ENCODE data around the gene GBGT1. TPM values are rescaled to one million over a fixed set of nuclear protein-coding genes. Genes with fewer than 3 reads are reported as not detected.

Gene GBGT1
- polyA plus RNA-seq, 1 of the 3 experiments (the other 2 are of a cell fraction): 0.51 TPM

DNA sequence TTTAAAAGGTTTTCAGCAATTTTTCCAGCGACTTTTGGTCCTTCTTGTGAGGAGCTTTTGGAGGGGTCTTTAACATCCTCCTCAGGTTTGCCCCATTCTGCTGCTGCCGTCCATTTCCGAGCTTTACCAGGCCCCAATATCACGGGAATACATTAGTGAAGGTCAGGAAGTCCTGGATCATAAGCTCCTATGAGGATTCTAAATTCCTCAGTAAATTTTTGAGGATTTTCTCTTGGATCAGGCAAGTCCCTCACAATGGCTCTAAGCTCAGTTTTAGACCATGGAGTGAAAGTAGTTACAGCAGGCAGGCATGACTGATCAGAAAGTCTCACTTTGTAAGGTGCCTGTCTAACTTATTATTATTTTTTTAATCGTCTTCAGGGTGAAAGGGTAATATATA is 17.2 kb upstream of the GBGT1 start (continued):
- TF ChIP-seq SMC3 (IDR thresholded peaks at IDR 0.05; ENCODE audit: low read depth, low read length) (no peak), RCOR1 (IDR thresholded peaks at IDR 0.05; ENCODE audit: low read length) (no peak), TCF12 (IDR thresholded peaks at IDR 0.05) (no peak), FOSL2 (IDR thresholded peaks at IDR 0.05; ENCODE audit: borderline replicate concordance, low read depth) (no peak), NFIC (IDR thresholded peaks at IDR 0.05; ENCODE audit: borderline replicate concordance) (no peak), MXI1 (IDR thresholded peaks at IDR 0.05; ENCODE audit: low read depth, low read length) (no peak), RAD21 (IDR thresholded peaks at IDR 0.05; ENCODE audit: low read length) (no peak)

DNA sequence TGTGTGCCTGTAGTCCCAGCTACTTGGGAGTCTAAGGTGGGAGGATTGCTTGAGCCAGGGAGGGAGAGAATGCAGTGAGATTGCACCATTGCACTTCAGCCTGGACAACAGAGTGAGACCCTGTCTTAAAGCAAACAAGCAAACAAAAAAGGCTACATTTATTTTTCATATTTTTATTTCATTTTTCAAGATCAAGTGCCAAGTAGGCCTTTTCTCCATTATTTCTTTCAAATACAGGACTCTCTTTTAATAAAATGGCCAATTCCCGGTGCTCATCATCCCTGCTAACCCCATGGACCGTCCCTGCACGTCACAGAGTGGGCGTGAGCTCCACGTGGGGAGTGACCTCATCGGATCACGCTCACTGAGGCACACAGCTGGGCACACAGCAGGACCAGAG is 9.3 kb upstream of the GBGT1 start:
- TF ChIP-seq TEAD4 (IDR thresholded peaks at IDR 0.05; ENCODE audit: borderline replicate concordance, insufficient read depth) (no peak), SMC3 (IDR thresholded peaks at IDR 0.05; ENCODE audit: low read depth, low read length) (no peak), EZH2phosphoT487 (IDR thresholded peaks at IDR 0.05; ENCODE audit: borderline replicate concordance, low read depth) (no peak), JUND (IDR thresholded peaks at IDR 0.05) (no peak), GABPA (IDR thresholded peaks at IDR 0.05; ENCODE audit: low read depth) (no peak), NFIC (IDR thresholded peaks at IDR 0.05; ENCODE audit: borderline replicate concordance) (no peak), CHD2 (IDR thresholded peaks at IDR 0.05; ENCODE audit: low read length, partially characterized antibody) (no peak), FOSL2 (IDR thresholded peaks at IDR 0.05; ENCODE audit: borderline replicate concordance, low read depth) (no peak), RXRA (IDR thresholded peaks at IDR 0.05; ENCODE audit: borderline replicate concordance, low read depth) (no peak), RAD21 (IDR thresholded peaks at IDR 0.05; ENCODE audit: low read length) (no peak), RFX5 (IDR thresholded peaks at IDR 0.05; ENCODE audit: low read length) (no peak), RCOR1 (IDR thresholded peaks at IDR 0.05; ENCODE audit: low read length) (no peak), FOXJ3 (CRISPR knock-in tag; IDR thresholded peaks at IDR 0.05) (no peak)
- TF ChIP-seq, protein P1, sequence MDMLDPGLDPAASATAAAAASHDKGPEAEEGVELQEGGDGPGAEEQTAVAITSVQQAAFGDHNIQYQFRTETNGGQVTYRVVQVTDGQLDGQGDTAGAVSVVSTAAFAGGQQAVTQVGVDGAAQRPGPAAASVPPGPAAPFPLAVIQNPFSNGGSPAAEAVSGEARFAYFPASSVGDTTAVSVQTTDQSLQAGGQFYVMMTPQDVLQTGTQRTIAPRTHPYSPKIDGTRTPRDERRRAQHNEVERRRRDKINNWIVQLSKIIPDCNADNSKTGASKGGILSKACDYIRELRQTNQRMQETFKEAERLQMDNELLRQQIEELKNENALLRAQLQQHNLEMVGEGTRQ (IDR thresholded peaks at IDR 0.05; ENCODE audit: borderline replicate concordance, low read depth, low read length): no peak
- TF ChIP-seq, protein P2, sequence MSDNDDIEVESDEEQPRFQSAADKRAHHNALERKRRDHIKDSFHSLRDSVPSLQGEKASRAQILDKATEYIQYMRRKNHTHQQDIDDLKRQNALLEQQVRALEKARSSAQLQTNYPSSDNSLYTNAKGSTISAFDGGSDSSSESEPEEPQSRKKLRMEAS (IDR thresholded peaks at IDR 0.05; ENCODE audit: low read depth): no peak
- TF ChIP-seq, protein P3, sequence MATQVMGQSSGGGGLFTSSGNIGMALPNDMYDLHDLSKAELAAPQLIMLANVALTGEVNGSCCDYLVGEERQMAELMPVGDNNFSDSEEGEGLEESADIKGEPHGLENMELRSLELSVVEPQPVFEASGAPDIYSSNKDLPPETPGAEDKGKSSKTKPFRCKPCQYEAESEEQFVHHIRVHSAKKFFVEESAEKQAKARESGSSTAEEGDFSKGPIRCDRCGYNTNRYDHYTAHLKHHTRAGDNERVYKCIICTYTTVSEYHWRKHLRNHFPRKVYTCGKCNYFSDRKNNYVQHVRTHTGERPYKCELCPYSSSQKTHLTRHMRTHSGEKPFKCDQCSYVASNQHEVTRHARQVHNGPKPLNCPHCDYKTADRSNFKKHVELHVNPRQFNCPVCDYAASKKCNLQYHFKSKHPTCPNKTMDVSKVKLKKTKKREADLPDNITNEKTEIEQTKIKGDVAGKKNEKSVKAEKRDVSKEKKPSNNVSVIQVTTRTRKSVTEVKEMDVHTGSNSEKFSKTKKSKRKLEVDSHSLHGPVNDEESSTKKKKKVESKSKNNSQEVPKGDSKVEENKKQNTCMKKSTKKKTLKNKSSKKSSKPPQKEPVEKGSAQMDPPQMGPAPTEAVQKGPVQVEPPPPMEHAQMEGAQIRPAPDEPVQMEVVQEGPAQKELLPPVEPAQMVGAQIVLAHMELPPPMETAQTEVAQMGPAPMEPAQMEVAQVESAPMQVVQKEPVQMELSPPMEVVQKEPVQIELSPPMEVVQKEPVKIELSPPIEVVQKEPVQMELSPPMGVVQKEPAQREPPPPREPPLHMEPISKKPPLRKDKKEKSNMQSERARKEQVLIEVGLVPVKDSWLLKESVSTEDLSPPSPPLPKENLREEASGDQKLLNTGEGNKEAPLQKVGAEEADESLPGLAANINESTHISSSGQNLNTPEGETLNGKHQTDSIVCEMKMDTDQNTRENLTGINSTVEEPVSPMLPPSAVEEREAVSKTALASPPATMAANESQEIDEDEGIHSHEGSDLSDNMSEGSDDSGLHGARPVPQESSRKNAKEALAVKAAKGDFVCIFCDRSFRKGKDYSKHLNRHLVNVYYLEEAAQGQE (IDR thresholded peaks at IDR 0.05; ENCODE audit: low read depth, low read length): no peak
- TF ChIP-seq, protein P4, sequence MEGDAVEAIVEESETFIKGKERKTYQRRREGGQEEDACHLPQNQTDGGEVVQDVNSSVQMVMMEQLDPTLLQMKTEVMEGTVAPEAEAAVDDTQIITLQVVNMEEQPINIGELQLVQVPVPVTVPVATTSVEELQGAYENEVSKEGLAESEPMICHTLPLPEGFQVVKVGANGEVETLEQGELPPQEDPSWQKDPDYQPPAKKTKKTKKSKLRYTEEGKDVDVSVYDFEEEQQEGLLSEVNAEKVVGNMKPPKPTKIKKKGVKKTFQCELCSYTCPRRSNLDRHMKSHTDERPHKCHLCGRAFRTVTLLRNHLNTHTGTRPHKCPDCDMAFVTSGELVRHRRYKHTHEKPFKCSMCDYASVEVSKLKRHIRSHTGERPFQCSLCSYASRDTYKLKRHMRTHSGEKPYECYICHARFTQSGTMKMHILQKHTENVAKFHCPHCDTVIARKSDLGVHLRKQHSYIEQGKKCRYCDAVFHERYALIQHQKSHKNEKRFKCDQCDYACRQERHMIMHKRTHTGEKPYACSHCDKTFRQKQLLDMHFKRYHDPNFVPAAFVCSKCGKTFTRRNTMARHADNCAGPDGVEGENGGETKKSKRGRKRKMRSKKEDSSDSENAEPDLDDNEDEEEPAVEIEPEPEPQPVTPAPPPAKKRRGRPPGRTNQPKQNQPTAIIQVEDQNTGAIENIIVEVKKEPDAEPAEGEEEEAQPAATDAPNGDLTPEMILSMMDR (IDR thresholded peaks at IDR 0.05): no peak
- Histone ChIP-seq H3K9me2 (no peaks in the 10 kb centered on the region), H3F3A (replicated peaks; ENCODE audit: insufficient read depth) (no peaks in the 10 kb centered on the region), H3K9me3 (no peaks in the 10 kb centered on the region), H3K79me2 (ENCODE audit: insufficient read depth) (no peaks in the 10 kb centered on the region), H3K4me3 (ENCODE audit: low read depth in 2 of 2, low read length in 1 of 2) (no peak overlapping the region), H3K4me2 (no peak overlapping the region), H3K36me3 (replicated peaks in 1 of 2; ENCODE audit: control insufficient read depth in 1 of 2, insufficient read depth in 2 of 2, low read length in 1 of 2) (no peaks in the 10 kb centered on the region), H4K20me1 (ENCODE audit: insufficient read depth) (no peaks in the 10 kb centered on the region), H3K4me1 (ENCODE audit: control insufficient read depth in 1 of 2, insufficient read depth in 2 of 2, low read depth in 1 of 2, low read length in 1 of 2) (no peaks in the 10 kb centered on the region), H3K27me3 (ENCODE audit: insufficient read depth) (peaks cover 46% of the 10 kb centered on the region), H2AFZ (ENCODE audit: low read depth) (no peak overlapping the region), H3K27ac (ENCODE audit: low read depth in 2 of 2, low read length in 1 of 2) (no peak overlapping the region), H3K9ac (no peak overlapping the region)
- WGBS (ENCODE audit: low lambda C conversion rate): 58% methylated on average over 7 of the region's 7 CpGs
- ChIA-PET CTCF (interaction anchor here (2.3 to 2.5 kb wide), 2 partner anchors 12 to 15 kb away, joined by 9 to 15 read pairs; no protein-coding TSS in a partner anchor), POLR2A (no interaction called here)
- DNase-seq: no peak
